ENCODE results near the gene AKIRIN2. TPM values are rescaled to one million over a fixed set of nuclear protein-coding genes. Genes with fewer than 3 reads are reported as not detected.
"Not testable (repeated sequence)": the region's sequence is repeated elsewhere in the genome, so short reads cannot be mapped to it uniquely, and the experiment has no call there.

Gene AKIRIN2
- total and polyA plus RNA-seq, 2 donors, result 24.6 to 56.6 TPM

DNA sequence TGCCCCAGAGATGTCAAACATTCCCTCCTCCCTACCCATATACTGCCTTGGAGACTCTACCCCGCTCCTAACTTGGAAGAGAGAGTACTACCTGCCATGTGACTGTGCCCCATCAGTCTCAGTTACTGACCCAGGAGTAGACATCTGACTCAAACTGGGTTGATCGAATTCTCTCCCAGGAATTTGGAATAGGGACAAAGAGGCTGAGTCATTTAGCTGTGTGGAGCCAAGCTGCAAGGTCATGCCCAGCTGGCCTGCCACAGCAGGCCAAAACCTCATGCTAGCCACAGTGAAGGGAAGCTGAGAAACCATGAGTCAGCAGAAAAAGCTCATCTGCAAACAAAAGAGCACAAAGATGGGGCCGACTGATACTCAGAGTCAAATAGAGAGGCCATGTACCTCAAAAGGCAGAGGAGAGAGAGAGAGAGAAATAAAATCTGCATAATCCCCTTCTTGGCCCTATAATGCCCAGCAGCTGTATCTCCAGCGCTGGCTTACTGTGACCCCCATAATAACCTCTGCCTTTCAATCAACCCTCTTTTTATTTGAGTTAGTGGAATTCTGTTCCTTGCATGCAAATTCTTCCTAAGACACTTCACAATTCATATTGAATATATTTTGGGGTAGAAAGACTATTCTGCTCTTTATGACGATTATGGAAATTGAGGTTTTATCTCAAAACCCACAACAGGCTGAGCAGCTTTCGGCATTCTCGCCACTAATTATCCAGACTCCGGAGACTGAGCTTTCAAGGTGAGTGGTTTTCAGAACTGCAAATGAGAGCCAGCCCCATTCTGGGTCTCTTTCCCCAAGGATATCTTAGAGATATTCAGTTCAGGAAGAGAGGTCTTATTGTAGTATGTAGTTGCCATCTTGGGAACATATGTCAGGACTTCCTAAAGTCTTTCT is 21.4 kb upstream of the AKIRIN2 start:
- H3K4me3 ChIP-seq (ENCODE audit: low read length in 2 of 2), result no peak overlapping the region
- no peak overlapping the region for H3K27ac ChIP-seq (ENCODE audit: low read depth in 1 of 2, low read length in 1 of 2)
- WGBS, result 59% methylated on average over 8 of the region's 8 CpGs
- H3K9me3 ChIP-seq (ENCODE audit: control insufficient read depth in 2 of 2, insufficient read depth in 1 of 2, low read length in 1 of 2), result no peaks in the 10 kb centered on the region
- peaks cover 26 to 29% of the 10 kb centered on the region in 2 donors for H3K4me1 ChIP-seq (ENCODE audit: control insufficient read depth in 2 of 2, insufficient read depth in 2 of 2, low read length in 2 of 2)
- H3K36me3 ChIP-seq (ENCODE audit: control insufficient read depth in 2 of 2, insufficient read depth in 2 of 2, low read length in 1 of 2), result no peaks in the 10 kb centered on the region
- no peaks in the 10 kb centered on the region for H3K27me3 ChIP-seq (ENCODE audit: control insufficient read depth in 2 of 2, insufficient read depth in 1 of 2, low read length in 1 of 2)
- peak in 1 of 9 donors; percentile 63 for DNase-seq (ENCODE audit: low read depth in 6 of 9, low spot score in 9 of 9)

GRCh38 chr6:87722540-87723169 is 20.6 kb upstream of the AKIRIN2 start:
- no peaks in the 10 kb centered on the region for H3K36me3 ChIP-seq (ENCODE audit: control insufficient read depth in 2 of 2, insufficient read depth in 2 of 2, low read length in 1 of 2)
- no peak overlapping the region for H3K27ac ChIP-seq (ENCODE audit: low read depth in 1 of 2, low read length in 1 of 2)
- WGBS, result 89% methylated on average over 4 of the region's 4 CpGs
- H3K4me3 ChIP-seq (ENCODE audit: low read length in 2 of 2), result no peak overlapping the region
- H3K9me3 ChIP-seq (ENCODE audit: control insufficient read depth in 2 of 2, insufficient read depth in 1 of 2, low read length in 1 of 2), result no peaks in the 10 kb centered on the region
- H3K27me3 ChIP-seq (ENCODE audit: control insufficient read depth in 2 of 2, insufficient read depth in 1 of 2, low read length in 1 of 2), result no peaks in the 10 kb centered on the region
- no peak for DNase-seq (ENCODE audit: low read depth in 6 of 9, low spot score in 9 of 9)
- peaks cover 26 to 29% of the 10 kb centered on the region in 2 donors for H3K4me1 ChIP-seq (ENCODE audit: control insufficient read depth in 2 of 2, insufficient read depth in 2 of 2, low read length in 2 of 2)

DNA sequence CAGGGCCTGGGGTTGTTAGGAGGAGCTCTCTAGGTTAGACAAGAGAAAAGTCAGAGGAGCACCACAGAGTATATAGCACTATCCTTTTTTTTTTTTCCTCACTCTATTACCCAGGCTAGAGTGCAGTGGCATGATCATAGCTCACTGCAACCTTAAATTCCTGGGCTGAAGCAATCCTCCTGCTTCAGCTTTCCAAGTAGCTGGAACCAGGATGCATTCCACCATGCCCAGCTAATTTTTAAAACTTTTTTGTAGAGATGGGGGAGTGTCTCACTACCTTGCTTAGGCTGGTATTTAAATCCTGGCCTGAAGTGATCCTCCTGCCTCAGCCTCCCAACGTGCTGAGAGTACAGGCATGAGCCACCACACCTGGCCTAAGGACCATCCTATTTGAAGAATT is 19.3 kb upstream of the AKIRIN2 start:
- no peak for DNase-seq (ENCODE audit: low read depth in 6 of 9, low spot score in 9 of 9)
- H3K9me3 ChIP-seq (ENCODE audit: control insufficient read depth in 2 of 2, insufficient read depth in 1 of 2, low read length in 1 of 2), result no peaks in the 10 kb centered on the region

GRCh38 chr6:87718662-87719433 is 16.8 kb upstream of the AKIRIN2 start:
- 95% methylated on average over 9 of the region's 9 CpGs for WGBS
- Histone ChIP-seq H3K4me1 (ENCODE audit: control insufficient read depth in 2 of 2, insufficient read depth in 2 of 2, low read length in 2 of 2) (peaks cover 9 to 15% of the 10 kb centered on the region in 2 donors), H3K27me3 (ENCODE audit: control insufficient read depth in 2 of 2, insufficient read depth in 1 of 2, low read length in 1 of 2) (no peaks in the 10 kb centered on the region), H3K9me3 (ENCODE audit: control insufficient read depth in 2 of 2, insufficient read depth in 1 of 2, low read length in 1 of 2) (no peaks in the 10 kb centered on the region), H3K36me3 (ENCODE audit: control insufficient read depth in 2 of 2, insufficient read depth in 2 of 2, low read length in 1 of 2) (no peaks in the 10 kb centered on the region), H3K27ac (ENCODE audit: low read depth in 1 of 2, low read length in 1 of 2) (no peak overlapping the region), H3K4me3 (ENCODE audit: low read length in 2 of 2) (no peak overlapping the region)
- no peak for DNase-seq (ENCODE audit: low read depth in 6 of 9, low spot score in 9 of 9)

More for the DNA sequence above, 19.3 kb upstream of the AKIRIN2 start:
- Histone ChIP-seq H3K4me3 (ENCODE audit: low read length in 2 of 2) (no peak overlapping the region), H3K36me3 (ENCODE audit: control insufficient read depth in 2 of 2, insufficient read depth in 2 of 2, low read length in 1 of 2) (no peaks in the 10 kb centered on the region), H3K4me1 (ENCODE audit: control insufficient read depth in 2 of 2, insufficient read depth in 2 of 2, low read length in 2 of 2) (peaks cover 26 to 28% of the 10 kb centered on the region in 2 donors), H3K27me3 (ENCODE audit: control insufficient read depth in 2 of 2, insufficient read depth in 1 of 2, low read length in 1 of 2) (no peaks in the 10 kb centered on the region), H3K27ac (ENCODE audit: low read depth in 1 of 2, low read length in 1 of 2) (no peak overlapping the region)
- 98% methylated on average over 1 of the region's 1 CpG for WGBS

DNA sequence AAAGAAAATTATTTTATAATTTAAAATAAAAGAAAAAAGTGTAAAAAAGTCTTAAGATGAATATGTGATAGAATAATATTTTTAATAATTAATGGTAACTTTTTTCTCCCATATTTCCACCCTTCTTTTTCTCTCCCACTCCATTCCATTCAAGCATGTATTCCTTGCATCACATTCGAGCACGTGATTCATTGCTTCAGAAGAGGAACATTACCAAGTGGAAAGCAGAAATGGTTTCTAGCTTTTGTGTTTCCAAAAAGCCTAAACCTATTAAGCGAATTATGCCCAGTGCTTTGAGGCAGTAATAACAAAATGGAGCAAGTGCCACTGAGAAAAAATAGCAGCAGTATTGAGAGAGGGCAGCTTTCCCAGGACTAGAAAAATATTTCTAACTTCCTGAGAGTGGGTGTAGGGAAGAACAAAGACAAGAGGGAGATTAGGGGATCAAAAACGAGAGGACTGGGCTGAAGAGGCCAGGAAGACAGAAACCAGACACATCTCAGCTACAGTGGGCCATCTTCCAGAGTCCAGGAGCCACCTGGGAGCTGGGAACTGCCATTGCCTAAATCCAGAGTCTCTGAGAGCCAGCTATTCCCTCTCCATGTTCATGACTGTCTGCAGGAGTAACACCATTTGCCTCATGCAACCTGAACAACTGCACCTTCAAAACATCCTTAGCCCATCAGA is 15.0 kb upstream of the AKIRIN2 start:
- no peaks in the 10 kb centered on the region for H3K9me3 ChIP-seq (ENCODE audit: control insufficient read depth in 2 of 2, insufficient read depth in 1 of 2, low read length in 1 of 2)
- WGBS, result 91% methylated on average over 4 of the region's 4 CpGs
- no peaks in the 10 kb centered on the region for H3K36me3 ChIP-seq (ENCODE audit: control insufficient read depth in 2 of 2, insufficient read depth in 2 of 2, low read length in 1 of 2)
- no peak for DNase-seq (ENCODE audit: low read depth in 6 of 9, low spot score in 9 of 9)
- H3K4me3 ChIP-seq (ENCODE audit: low read length in 2 of 2), result no peak overlapping the region
- no peaks in the 10 kb centered on the region for H3K27me3 ChIP-seq (ENCODE audit: control insufficient read depth in 2 of 2, insufficient read depth in 1 of 2, low read length in 1 of 2)
- no peak overlapping the region for H3K27ac ChIP-seq (ENCODE audit: low read depth in 1 of 2, low read length in 1 of 2)
- H3K4me1 ChIP-seq (ENCODE audit: control insufficient read depth in 2 of 2, insufficient read depth in 2 of 2, low read length in 2 of 2), result peaks cover 0 to 5% of the 10 kb centered on the region in 2 donors

- DNase-seq (ENCODE audit: low read depth in 6 of 9, low spot score in 9 of 9), result peak in 1 of 9 donors; percentile 43
- Histone ChIP-seq H3K4me1 (ENCODE audit: control insufficient read depth in 2 of 2, insufficient read depth in 2 of 2, low read length in 2 of 2) (peaks cover 5 to 10% of the 10 kb centered on the region in 2 donors), H3K4me3 (ENCODE audit: low read length in 2 of 2) (no peak overlapping the region), H3K27ac (ENCODE audit: low read depth in 1 of 2, low read length in 1 of 2) (peak overlapping the region in 1 of 2 donors; percentile 15), H3K36me3 (ENCODE audit: control insufficient read depth in 2 of 2, insufficient read depth in 2 of 2, low read length in 1 of 2) (no peaks in the 10 kb centered on the region), H3K9me3 (ENCODE audit: control insufficient read depth in 2 of 2, insufficient read depth in 1 of 2, low read length in 1 of 2) (no peaks in the 10 kb centered on the region), H3K27me3 (ENCODE audit: control insufficient read depth in 2 of 2, insufficient read depth in 1 of 2, low read length in 1 of 2) (no peaks in the 10 kb centered on the region)
- WGBS, result 88% methylated on average over 2 of the region's 2 CpGs
These were observed 12.2 kb upstream of the AKIRIN2 start for GRCh38 chr6:87714093-87714842.

DNA sequence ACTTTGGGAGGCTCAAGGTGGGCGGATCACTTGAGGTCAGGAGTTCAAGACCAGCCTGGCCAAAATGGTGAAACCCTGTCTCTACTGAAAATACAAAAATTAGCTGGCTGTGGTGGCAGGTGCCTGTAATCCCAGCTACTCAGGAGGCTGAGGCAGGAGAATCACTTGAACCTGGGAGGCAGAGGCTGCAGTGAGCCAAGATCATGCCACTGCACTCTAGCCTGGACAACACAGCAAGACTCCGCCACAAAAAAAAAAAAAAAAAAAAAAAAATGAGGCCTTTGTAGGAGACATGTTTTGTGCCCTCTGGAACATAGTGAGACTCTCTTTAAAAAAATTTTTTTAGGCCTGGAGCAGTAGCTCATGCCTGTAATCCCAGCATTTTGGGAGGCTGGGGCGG is 10.7 kb upstream of the AKIRIN2 start:
- H3K4me1 ChIP-seq (ENCODE audit: control insufficient read depth in 2 of 2, insufficient read depth in 2 of 2, low read length in 2 of 2); DNase-seq (ENCODE audit: low read depth in 6 of 9, low spot score in 9 of 9): not testable (repeated sequence)
- 97% methylated on average over 3 of the region's 3 CpGs for WGBS

DNA sequence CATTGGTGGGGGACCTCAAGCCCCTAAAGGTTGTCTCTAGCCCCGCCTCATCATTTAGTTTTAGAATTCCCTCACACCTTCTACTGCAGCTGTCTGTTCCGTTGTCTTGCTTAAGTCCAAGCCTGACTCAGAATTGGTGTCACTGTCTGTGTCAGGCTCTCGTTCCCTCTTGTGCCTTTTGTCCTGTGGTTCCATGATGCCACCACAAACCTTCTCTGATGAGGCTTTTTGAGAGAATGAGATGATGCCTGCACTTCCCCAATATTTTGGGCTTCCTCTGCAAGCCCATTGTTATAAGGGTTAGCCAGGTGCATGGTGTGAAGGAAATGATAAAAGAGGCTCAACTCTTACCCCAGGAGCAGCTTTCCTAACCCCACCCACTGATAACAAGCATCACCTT is 8.1 kb upstream of the AKIRIN2 start:
- Histone ChIP-seq H3K36me3 (ENCODE audit: control insufficient read depth in 2 of 2, insufficient read depth in 2 of 2, low read length in 1 of 2) (no peaks in the 10 kb centered on the region), H3K27me3 (ENCODE audit: control insufficient read depth in 2 of 2, insufficient read depth in 1 of 2, low read length in 1 of 2) (no peaks in the 10 kb centered on the region), H3K9me3 (ENCODE audit: control insufficient read depth in 2 of 2, insufficient read depth in 1 of 2, low read length in 1 of 2) (no peaks in the 10 kb centered on the region), H3K4me1 (ENCODE audit: control insufficient read depth in 2 of 2, insufficient read depth in 2 of 2, low read length in 2 of 2) (peaks cover 5 to 10% of the 10 kb centered on the region in 2 donors), H3K4me3 (ENCODE audit: low read length in 2 of 2) (no peak overlapping the region), H3K27ac (ENCODE audit: low read depth in 1 of 2, low read length in 1 of 2) (no peak overlapping the region)
- DNase-seq (ENCODE audit: low read depth in 6 of 9, low spot score in 9 of 9), result no peak
- WGBS, result 49% methylated on average over 3 of the region's 3 CpGs

More for the DNA sequence above, 10.7 kb upstream of the AKIRIN2 start:
- H3K4me3 ChIP-seq (ENCODE audit: low read length in 2 of 2); H3K36me3 ChIP-seq (ENCODE audit: control insufficient read depth in 2 of 2, insufficient read depth in 2 of 2, low read length in 1 of 2); H3K27me3 ChIP-seq (ENCODE audit: control insufficient read depth in 2 of 2, insufficient read depth in 1 of 2, low read length in 1 of 2); H3K9me3 ChIP-seq (ENCODE audit: control insufficient read depth in 2 of 2, insufficient read depth in 1 of 2, low read length in 1 of 2); H3K27ac ChIP-seq (ENCODE audit: low read depth in 1 of 2, low read length in 1 of 2): not testable (repeated sequence)
